ENCODE measurements around the gene DCAKD. TPM values are rescaled to one million over a fixed set of nuclear protein-coding genes. Genes with fewer than 3 reads are reported as not detected.

Gene DCAKD
- total and polyA plus RNA-seq, 2 of the 8 experiments (the other 6 are each of a cell fraction or from before 2014, with no cell fraction given) = 35.6 to 52.9 TPM

DNA sequence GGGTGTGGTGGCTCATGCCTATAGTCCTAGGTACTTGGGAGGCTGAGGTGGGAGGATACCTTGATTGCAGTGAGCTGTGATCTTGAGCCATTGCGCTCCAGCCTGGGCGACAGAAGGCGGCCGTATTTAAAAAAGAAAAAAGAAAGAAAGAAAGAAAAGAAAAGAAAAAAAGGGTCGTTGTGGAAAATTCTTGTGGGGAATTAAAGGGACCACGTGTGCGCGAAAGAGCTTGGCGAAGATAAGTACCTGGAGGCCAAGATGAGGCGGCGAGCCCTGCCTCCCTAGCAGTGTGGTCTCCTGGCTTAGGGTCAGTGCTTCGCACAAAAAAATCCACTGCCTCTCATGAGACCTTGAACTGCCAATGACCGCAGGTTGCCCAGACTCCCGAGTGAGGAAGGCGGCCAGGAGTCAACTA is 9.0 kb upstream of the DCAKD start:
- no peaks in the 10 kb centered on the region for H3K27me3 ChIP-seq (replicated peaks in 1 of 4; ENCODE audit: control insufficient read depth in 3 of 4, extremely low read depth in 1 of 4, insufficient read depth in 3 of 4, low read length in 3 of 4)
- H2AK5ac ChIP-seq (ENCODE audit: low read depth, low read length) = no peak overlapping the region
- peaks cover 0 to 1% of the 10 kb centered on the region in 2 experiments for H4K20me1 ChIP-seq (replicated peaks in 1 of 2; ENCODE audit: control insufficient read depth in 1 of 2, insufficient read depth in 2 of 2, low read length in 2 of 2)
- no peak overlapping the region for H3K14ac ChIP-seq (ENCODE audit: insufficient read length)
- CTCF ChIA-PET (ENCODE audit: partially characterized antibody) = interaction anchor here (1.0 kb wide), 1 partner anchor 38 kb away, joined by 3 read pairs; no protein-coding TSS in a partner anchor
- FAIRE-seq (no peak), DNase-seq (ENCODE audit: low read depth in 1 of 2, low spot score in 2 of 2) (no peak)
- peak overlapping the region; percentile 41 for H4K8ac ChIP-seq (ENCODE audit: extremely low read depth, insufficient read depth, low read length)
- H2BK20ac ChIP-seq (ENCODE audit: low read length) = no peak overlapping the region
- H3K56ac ChIP-seq (replicated peaks; ENCODE audit: insufficient read length, low read depth, low read length) = peak overlapping the region; percentile 52
- H3K23me2 ChIP-seq (ENCODE audit: low read depth, low read length) = peaks cover 5% of the 10 kb centered on the region; the same call in 1 of the 2 replicates
- H3K23ac ChIP-seq (ENCODE audit: insufficient read length) = no peak overlapping the region
- H3K9ac ChIP-seq (replicated peaks in 1 of 4; ENCODE audit: extremely low read depth in 1 of 4, low read depth in 3 of 4, low read length in 3 of 4) = peak overlapping the region; percentile 50 to 76 (median 57)
- peak overlapping the region; percentile 35 for H4K5ac ChIP-seq (ENCODE audit: insufficient read length, low read depth, low read length)
- peak overlapping the region; percentile 67 for H2BK5ac ChIP-seq (ENCODE audit: low read depth, low read length)
- peak overlapping the region; percentile 80 to 100 (median 96) for H3K4me3 ChIP-seq (ENCODE audit: extremely low read depth in 1 of 4, insufficient read depth in 2 of 4, low read depth in 3 of 4, low read length in 4 of 4)
- peaks cover 12 to 39% of the 10 kb centered on the region in 2 experiments for H3K79me2 ChIP-seq (ENCODE audit: control insufficient read depth in 1 of 2, insufficient read depth in 2 of 2, low read length in 2 of 2)
- peak overlapping the region; percentile 72; the same call in 1 of the 2 replicates for H3K18ac ChIP-seq (ENCODE audit: extremely low read depth, low read length)
- H3K36me3 ChIP-seq (ENCODE audit: control insufficient read depth in 2 of 4, insufficient read depth in 4 of 4, low read length in 3 of 4) = no peaks in the 10 kb centered on the region
- POLR2A ChIA-PET (ENCODE audit: partially characterized antibody) = interaction anchor here (0.7 to 4.7 kb wide), 17 partner anchors 9 to 150 kb away, joined by 3 to 51 read pairs (median 5); partner anchors contain the start of genes DCAKD, HEXIM1 and HEXIM2
- H2BK12ac ChIP-seq (ENCODE audit: low read depth, low read length) = no peak overlapping the region
- peak overlapping the region; percentile 6 for H3K4ac ChIP-seq (replicated peaks; ENCODE audit: insufficient read length, low read depth, low read length)
- WGBS, 2 experiments (ENCODE audit: extremely low coverage in 1 of 2, insufficient coverage in 1 of 2, insufficient read length in 1 of 2, insufficient replicate concordance in 2 of 2, low coverage in 1 of 2, low lambda C conversion rate in 2 of 2, missing lambda C conversion rate in 1 of 2) = 18% methylated on average over 15 of the region's 15 CpGs; no CpG with 5 or more reads in 1 of the 2 experiments
- no peak overlapping the region for H2BK15ac ChIP-seq (ENCODE audit: low read length)
- H3K4me1 ChIP-seq (replicated peaks in 1 of 4; ENCODE audit: control insufficient read depth in 3 of 4, insufficient read depth in 4 of 4, low read length in 3 of 4) = no peaks in the 10 kb centered on the region; a peak in 2 of 7 replicates
- H3K9me3 ChIP-seq (ENCODE audit: insufficient read depth in 2 of 2, low read depth in 1 of 2, low read length in 1 of 2) = no peaks in the 10 kb centered on the region
- peaks cover 5% of the 10 kb centered on the region for H3K79me1 ChIP-seq (ENCODE audit: low read depth, low read length)
- H4K91ac ChIP-seq (replicated peaks; ENCODE audit: insufficient read length, low read length) = no peak overlapping the region
- H2BK120ac ChIP-seq (replicated peaks; ENCODE audit: low read depth, low read length) = no peak overlapping the region
- peak overlapping the region; percentile 62 to 93 for H3K4me2 ChIP-seq (ENCODE audit: insufficient read depth in 1 of 2, low read depth in 2 of 2, low read length in 2 of 2)
- peak overlapping the region; percentile 82 for H2AFZ ChIP-seq (ENCODE audit: low read length)
- no peak overlapping the region; the same call in 1 of the 2 replicates for H3K27ac ChIP-seq (ENCODE audit: low read depth, low read length)
- TF ChIP-seq RFX5 (IDR thresholded peaks at IDR 0.05; ENCODE audit: borderline replicate concordance, low read depth, low read length) = no peak
- TF ChIP-seq ASH2L (IDR thresholded peaks at IDR 0.05; ENCODE audit: low read length) = no peak
- no peak; the same call in 1 of the 2 replicates for TF ChIP-seq PHF8 (conservative IDR thresholded peaks at IDR 0.05; ENCODE audit: low read depth, low read length)
- TF ChIP-seq, protein P1, sequence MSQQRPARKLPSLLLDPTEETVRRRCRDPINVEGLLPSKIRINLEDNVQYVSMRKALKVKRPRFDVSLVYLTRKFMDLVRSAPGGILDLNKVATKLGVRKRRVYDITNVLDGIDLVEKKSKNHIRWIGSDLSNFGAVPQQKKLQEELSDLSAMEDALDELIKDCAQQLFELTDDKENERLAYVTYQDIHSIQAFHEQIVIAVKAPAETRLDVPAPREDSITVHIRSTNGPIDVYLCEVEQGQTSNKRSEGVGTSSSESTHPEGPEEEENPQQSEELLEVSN (IDR thresholded peaks at IDR 0.05) = no peak
- no peak for TF ChIP-seq JUND (IDR thresholded peaks at IDR 0.05; ENCODE audit: low read length)
- no peak for TF ChIP-seq BACH1 (IDR thresholded peaks at IDR 0.05; ENCODE audit: low read length)
- no peak for TF ChIP-seq FOSL1 (IDR thresholded peaks at IDR 0.05; ENCODE audit: insufficient read depth, low read depth, low read length)
- TF ChIP-seq NANOG (IDR thresholded peaks at IDR 0.05; ENCODE audit: insufficient read depth, low read depth, low read length, poor library complexity, severe bottlenecking) = no peak
- no peak for TF ChIP-seq TAF1 (IDR thresholded peaks at IDR 0.05; ENCODE audit: low read depth, low read length)
- TF ChIP-seq SIN3A (conservative IDR thresholded peaks at IDR 0.05 in 1 of 2, IDR thresholded peaks at IDR 0.05 in 1 of 2; ENCODE audit: low read depth in 1 of 2, low read length in 2 of 2) = no peak
- TF ChIP-seq YY1 (IDR thresholded peaks at IDR 0.05; ENCODE audit: low read depth, low read length) = no peak
- TF ChIP-seq SAP30 (IDR thresholded peaks at IDR 0.05; ENCODE audit: insufficient read depth, insufficient replicate concordance, low read length) = no peak
